Smooth muscle cell of the brain vasculature (primary cell): ENCODE results near the gene RALGDS.
A peak's percentile ranks its signal among the peaks of the same experiment; 100 is the strongest.

Experiments
- DNase-seq: peaks from one replicate; pipeline ENCODE4 v3.0.0-alpha.2; 2012; ENCODE audit warnings: low read depth, low spot score

Gene RALGDS

GRCh38 chr9:133054966-133055365 lies 66.1 kb downstream of the RALGDS start:
- peak; percentile 70 for DNase-seq

DNA sequence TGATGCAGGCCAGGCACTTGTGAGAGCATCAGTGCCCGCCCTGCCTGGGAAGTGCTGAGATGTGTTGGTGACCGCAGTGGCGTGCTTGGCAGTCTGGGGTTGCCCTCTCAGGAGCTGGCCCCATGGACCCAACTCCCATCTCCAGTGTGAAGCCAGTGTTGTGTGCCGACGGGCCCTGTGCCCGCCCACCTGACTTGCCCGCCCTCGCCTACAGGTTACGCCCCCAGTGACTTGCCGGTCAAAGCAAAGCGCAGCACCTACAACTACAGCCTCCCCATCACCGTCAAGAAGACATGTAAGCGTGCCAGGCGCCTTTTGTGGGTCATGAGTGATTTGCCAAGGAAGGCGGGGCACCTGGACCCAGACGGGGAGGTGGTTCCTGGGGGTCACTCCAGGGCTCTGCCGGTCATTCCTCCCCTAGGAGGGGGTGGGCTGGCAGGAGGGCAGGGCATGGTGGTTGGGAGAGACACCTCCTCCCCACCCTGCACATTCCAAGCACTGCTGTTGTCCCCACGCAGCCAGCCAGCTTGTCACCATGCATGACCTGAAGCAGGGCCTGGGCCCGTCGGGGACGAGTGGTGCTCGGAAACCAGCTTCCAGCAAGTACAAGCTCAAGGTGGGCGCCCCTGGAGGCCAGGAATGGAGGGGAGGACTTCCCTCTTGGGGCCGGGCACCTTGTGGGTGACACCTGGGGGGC lies 66.7 kb downstream of the RALGDS start:
- DNase-seq: no peak

- no peak for DNase-seq
Observed at GRCh38 chr9:133051966-133052539, 69.0 kb downstream of the RALGDS start.

- no peak for DNase-seq
Observed at GRCh38 chr9:133051281-133051900, 69.6 kb downstream of the RALGDS start.

GRCh38 chr9:133050781-133051180 lies 70.3 kb downstream of the RALGDS start:
- no peak for DNase-seq

- peak; percentile 58 for DNase-seq
Observed at GRCh38 chr9:133050142-133050541, 70.9 kb downstream of the RALGDS start.

DNA sequence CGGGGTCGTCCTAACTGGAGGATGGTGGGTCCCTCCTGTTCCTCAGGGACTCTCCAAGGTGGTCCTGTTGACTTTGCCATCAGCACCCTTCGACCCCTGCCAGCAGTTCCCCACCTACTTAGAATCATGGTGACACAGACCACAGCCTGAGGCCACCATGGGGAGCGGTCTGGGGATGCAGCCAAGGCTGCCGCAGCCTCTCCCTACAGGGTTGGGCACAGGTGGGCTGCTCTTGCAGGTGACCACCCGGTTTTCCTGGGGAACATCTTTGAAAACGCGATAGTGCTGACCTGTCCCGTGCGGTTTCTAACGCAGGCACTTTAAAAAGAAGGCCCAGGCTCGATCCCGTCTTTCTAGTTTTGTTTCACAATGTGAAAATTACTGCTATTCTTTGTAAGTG lies 72.0 kb downstream of the RALGDS start:
- DNase-seq: no peak

DNA sequence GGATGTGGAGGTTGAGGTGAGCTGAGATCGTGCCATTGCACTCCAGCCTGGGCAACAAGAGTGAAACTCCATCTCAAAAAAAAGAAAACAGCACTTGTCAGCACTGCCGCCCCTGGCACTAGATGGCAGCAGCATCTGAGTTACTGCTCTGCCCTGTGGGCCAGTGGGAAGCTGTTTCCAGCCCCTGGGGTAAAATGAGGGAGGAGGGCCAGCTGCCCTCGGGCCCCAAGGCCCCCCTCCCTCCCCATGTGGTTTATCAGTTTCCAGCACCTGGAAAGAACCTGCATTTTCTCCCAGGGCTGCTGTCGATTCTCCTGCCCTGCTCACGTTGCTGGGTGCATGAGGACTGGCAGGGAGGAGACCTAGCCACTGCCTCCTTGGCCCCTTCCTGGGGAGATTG lies 72.4 kb downstream of the RALGDS start:
- DNase-seq: no peak
